HCEC 1CT (cell line): Measurements from ENCODE around the gene SOCS2.

Source experiments
- DNase-seq: peaks from one replicate; pipeline ENCODE4 v3.0.0-alpha.2; 2017

The SOCS2 gene

DNA sequence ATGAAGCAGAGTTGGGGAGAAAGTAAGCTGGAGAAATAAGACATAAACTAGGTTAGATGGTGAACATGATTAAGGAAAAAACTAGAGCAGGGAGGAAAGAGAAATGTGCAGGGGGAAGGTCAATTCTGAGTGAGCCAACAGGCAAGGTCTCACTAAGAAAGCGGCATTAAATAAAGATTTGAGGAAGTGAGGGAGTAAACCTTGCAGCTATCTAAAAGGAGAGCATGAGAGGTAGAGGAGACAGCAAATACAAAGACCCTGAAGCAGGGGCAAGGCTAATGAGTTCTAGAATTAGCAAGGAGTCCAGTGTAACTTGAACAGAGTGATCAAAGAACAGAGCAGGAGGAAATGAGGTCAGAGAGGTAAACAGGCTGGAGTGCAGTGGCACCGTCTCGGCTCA is 4.4 kb upstream of the SOCS2 start:
- DNase-seq = no peak

DNA sequence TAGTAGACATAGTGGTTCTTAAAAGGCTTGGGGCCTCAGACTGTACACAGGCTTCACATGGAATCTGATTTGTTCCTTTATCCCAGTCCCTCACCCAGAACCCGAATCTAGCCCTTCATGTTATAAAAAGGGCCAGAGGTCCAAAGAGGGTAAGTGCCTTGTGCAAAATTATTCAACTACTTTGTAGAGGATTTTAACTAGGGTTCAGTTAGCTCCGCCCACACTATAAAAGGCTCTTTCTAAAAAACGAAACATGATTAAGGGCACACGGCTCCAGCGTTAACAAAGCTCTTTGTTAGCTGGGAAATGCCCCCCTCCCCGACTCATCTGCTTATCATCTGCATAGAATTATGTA is 3.2 kb upstream of the SOCS2 start:
- no peak for DNase-seq

DNA sequence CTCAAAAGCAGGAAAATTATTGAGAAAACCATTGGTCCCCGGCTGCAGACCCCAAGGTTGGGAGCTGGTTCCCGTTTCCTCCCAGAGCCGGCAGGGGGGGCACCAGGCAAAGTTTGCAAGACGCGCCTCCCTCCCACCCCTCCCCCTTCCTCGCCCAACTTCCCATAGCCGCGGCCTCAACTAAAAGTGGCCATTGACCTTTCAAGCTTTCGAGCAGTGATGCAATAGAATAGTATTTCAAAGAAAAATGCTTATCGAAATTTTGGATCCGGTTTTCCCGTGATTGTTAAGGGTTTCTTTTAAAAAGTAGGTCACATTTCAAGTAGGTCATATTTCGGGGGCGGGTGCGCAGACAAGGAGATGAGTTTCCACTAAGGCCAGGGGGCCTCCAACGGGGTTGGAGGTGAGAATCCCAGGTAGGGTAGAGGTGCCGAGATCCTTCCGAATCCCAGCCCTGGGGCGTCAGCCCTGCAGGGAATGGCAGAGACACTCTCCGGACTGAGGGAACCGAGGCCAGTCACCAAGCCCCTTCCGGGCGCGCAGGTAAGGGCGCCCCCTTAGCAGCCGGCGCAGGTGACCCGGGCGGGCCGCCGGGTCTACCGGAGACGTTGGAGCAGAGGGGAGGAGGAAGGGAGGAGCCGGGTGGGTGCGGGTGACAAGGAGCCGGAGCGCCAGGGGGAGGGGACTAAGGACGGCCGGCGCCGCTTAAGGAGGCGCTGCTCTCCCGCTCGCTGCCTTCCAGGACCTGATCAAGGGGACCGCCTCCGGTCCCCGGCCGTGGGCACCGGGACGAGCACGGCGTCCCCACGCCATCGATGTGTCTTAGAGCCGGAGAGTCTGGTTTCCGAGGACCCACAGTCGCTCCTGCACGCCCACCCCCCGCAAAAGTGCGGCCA is 2.6 kb upstream of the SOCS2 start:
- peak; percentile 84 for DNase-seq

DNA sequence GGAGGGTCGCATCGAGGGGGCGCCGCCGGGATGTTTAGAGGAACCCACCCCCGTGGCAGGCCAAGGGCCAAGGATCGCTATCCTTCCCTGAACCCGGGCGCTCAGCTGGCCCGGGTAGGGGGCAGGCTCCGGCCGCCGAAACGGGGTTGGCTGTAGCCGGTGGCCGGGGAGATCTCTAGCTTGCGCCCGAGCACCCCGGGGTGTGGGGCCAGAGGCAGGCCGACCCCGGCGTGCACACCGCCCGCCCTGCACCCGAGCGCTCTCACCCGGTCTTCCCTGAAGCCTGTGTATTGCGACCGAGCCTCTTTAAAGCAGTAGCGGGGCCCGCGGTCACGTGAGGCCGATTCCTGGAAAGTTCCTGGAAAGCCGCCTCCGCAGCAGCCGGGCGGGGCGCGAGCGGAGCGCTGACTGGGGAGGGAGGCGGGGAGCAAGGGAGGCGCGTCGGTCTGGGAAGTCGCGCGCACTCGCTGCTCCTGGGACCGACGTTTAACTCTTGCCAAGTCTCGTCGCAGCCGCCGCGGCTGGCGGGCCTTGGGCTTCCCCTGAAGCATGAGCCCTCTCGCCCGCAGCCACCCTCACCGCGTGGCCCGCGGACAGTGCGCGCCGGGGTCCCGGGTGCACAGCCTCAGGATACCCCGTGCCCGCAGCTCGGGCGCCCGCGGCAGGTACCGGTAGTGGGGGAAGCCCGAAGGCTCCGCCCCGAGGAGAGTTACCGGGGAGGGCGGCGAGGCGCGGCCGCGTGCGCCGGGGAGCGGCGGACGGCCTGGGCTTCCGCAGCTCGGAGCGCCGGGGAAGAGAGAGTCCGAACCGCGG is 1.7 kb upstream of the SOCS2 start:
- DNase-seq = peak; percentile 96

DNA sequence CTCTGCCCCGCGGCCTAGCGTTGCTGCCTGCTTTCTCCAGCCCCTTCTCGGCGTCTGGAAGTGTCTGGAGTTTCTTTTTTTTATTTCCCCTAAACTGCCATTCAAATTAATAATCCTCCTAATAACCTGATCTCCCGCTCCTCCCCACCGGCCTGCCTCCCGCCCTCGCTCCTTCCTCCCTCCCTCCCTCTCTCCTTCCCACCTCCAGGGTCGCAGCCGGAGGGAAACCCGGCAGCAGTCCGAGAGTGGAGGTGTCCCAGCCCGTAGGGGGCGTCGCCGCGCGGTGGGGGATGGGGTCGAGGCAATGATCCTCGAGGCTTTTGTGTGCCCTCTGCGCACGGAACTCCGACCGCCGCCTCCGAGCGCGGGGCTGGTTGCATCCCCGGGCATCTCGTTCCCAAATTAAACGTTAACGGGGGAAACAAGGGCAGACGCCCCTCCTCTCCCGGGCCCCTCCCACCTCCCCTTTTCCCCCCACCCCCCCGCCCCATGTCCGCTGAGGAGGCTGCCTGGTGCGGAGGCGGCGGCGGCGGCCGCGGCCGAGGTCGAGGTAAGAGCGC is 1.0 kb upstream of the SOCS2 start:
- peak; percentile 55 for DNase-seq

DNA sequence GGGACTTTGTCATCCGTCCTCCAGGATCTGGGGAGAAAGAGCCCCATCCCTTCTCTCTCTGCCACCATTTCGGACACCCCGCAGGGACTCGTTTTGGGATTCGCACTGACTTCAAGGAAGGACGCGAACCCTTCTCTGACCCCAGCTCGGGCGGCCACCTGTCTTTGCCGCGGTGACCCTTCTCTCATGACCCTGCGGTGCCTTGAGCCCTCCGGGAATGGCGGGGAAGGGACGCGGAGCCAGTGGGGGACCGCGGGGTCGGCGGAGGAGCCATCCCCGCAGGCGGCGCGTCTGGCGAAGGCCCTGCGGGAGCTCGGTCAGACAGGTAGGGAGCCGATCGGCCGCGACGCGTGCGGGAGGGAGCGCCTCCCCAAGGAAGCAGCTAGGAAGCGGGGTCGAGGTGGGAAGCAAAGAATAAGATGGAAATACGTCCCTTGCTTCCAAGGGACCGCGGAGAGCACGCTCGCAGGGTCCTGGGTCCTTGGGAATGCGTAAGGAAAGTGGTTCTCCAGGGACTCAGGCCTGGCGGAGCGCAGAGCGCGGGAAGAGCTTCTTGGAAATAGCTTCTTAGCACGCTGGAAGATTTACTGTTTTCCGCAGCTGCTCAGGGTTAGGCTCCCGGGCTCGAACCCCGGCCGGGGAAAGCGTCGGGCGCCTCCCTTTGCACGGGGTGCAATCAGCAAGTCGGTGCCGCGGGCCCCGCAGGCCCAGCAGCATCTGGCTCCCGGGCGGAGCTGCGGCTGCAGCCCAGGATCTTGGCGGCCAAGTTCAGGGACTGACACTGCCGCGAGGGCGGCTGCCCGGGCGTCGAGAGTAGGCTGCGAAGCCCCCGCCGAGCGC is 457 bp downstream of the SOCS2 start:
- peak; percentile 59 for DNase-seq

DNA sequence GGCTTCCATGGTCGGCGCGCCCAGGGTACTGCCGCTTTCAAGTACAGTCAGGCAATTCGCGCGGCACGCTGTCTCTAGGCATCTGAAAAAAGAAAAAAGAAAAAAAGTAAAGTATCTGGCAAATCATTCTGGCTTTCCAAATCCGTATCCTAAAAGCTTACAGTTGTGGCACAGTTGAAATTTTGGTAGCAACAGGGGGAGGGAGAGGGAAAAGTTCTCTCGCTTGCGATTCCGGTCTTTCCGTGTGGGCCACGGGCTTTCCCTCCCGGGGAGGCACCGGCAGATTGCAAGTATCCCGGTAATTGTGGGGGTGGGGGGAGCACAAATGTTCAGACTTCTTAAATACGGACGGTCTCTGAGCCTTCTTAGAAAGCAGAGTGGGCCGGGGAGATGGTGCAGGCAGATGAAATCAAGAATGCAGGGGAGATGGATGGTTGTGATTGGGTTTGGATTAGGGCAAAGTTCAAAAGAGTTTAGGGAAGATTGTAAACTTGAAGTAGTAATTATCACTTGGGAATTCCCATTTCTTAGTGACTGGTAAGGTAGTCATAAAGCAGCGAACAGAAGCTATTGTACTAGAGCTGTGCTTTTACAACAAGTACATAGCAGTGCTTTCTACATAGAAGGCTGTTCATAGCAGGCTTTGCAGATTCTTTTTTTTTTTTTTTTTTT is 1.2 kb downstream of the SOCS2 start:
- peak; percentile 56 for DNase-seq

DNA sequence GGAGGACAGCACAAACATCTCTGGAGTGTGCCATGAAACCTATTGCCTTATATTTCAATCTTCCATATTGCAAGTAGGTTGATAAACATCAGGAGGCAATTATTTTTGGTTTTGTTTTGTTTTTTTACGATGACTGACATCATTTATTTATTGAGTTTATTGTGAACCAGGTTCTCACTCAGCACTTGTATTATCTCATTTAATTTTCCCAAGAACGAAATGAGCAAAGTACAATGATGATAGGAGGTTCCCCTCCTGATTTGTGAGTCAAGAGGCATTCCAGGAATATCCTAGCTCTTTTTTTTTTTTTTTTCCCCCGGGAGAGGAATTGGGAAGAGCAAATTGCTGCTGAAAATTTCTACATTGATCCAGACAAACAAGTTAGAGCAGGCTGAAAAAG is 4.7 kb downstream of the SOCS2 start:
- no peak for DNase-seq

DNA sequence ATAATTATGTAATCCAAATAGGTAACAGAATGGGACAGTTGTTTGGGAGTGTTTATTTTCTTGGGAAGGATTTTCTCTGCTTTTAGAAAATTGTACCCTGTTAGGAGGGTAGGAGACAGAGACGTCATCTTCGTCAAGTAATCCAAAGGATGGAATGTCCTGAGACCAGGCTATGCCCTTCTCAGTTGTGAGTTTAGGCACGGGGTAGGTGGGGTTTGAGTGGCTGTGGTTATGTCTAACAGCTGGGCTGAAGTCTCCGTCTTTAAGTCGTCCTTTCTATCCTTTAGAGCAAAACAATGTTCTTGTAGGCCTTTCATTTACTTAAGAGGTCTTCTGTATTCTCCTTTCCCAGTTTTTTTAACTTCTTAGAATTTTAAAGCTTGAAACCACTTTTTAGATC is 5.7 kb downstream of the SOCS2 start:
- no peak for DNase-seq

DNA sequence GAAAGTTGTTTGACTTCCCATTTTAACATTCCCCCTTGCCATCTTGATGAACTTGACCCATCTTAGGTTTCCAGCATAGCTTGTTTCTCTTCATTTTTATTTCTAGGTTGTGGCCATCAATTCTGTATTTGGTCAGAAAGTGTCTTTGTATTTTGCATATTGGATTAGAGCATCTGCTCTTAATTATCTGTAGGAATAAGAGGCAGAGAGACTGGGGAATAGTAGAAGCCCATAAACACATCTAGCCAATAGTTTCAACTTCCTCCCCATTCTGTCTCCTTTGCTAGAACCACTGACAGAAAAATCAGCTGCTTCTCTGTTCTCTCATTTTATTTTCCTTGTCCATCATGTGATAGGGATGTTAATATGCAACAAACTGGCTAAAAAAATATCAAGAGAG is 8.2 kb downstream of the SOCS2 start:
- DNase-seq = no peak

DNA sequence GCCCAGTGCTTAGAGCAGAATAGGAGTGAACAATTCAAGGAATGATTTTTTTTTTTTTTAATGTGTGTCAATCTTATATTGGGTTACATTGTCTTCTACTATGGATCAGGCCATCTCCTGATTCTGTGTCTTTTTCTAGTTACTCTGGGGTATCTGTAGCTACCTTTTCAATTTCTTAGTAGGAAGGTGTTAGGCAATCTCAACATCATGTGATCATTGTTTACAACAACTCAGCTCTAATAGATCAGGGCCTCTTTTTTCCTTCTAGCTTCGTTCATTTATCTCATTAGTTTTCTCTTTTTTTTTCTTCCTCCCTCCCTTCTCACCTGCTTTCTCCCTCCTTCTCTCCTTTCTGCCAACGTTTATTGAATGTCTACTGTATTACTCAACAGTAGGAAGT is 8.9 kb downstream of the SOCS2 start:
- no peak for DNase-seq

DNA sequence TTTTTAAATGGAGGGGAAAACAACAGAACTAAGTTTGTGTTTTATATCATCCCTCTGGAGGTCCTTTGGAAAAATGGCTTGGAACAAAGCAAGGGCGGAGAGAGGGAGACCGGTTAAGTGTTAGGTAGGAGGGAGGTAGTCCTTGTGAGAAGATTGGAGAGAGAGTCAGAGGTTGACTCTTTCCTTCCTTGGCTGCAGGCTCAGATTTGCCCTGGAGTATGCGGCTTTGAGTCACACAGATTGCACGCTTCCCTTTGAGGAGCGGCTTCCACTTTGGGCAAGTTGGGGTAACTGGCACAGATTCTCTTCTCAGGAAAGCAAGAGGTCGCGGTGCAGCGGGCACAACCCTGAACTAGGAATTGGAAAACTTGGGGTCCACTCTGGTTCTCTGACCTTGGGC is 9.9 kb downstream of the SOCS2 start:
- no peak for DNase-seq

DNA sequence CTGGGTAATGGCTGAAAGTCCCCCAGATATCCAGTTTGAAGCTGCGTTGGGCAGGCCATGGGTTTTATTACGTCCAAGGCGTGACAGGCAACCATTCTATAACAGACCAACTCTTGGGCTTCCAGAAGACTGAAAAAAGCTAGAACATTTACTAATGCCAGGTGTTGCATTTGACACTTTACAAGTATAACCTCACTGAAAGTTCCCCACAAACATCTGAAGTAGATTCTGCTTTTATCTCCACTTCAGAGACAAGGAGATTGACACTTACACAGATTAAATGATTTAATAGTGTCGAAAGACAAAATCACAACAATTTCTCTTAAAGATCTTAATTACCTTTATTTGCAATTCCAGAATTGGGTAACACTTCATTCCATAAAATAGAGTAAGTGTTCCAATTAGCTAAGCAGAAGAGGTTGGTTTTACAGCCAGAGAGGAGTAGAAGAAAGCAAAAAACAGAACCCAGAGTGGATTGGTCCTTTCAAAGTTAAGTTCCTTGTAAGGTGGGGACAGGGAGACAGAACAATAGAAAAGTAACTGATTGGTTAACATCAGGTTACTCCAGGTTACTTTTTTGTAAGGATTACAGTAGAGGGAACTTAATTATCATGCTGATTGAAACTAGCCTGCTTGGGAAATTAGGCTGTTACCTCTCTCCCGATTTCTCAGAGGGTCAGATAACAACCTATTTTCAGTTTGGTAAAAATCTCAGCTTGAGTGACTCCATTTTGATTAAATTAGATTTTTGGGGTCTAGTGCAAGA is 11.3 kb downstream of the SOCS2 start:
- DNase-seq = no peak

DNA sequence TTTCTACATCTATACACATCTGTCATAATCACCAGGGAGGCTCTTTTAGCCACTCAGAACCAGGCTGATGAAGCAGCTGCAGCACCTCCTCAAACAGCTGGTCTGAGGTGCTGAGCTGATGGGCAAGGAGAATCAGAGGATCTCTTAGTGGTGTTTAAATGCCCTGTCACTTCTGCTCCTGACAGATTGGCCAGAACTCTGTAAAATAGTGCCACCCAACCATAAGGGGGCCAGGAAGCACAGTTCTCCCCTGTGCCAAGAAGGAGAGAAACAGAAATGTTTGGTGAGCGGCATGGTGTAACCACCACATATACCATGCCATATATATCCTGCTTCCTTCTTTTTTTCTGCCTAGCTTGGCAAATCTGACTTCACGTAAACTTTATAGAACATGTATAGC is 12.8 kb downstream of the SOCS2 start:
- DNase-seq = no peak

DNA sequence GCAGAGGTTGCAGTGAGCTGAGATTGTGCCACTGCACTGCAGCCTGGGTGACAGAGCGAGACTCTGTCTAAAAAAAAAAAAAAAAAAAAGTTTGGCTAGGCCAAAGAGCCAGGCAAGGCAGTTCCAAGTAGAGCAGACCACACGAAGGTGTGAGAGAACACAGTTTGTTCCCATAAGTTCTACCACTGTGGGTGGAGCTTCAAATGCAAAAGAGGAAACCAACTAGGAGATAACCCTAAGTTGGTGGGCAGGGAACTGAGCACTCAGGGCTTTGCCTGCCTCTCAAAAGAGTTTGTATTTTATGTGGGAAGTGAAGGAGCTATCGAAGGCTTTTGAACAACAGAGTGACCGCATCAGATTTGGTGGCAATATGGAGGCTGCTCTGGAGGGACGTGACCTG is 15.1 kb downstream of the SOCS2 start:
- no peak for DNase-seq

DNA sequence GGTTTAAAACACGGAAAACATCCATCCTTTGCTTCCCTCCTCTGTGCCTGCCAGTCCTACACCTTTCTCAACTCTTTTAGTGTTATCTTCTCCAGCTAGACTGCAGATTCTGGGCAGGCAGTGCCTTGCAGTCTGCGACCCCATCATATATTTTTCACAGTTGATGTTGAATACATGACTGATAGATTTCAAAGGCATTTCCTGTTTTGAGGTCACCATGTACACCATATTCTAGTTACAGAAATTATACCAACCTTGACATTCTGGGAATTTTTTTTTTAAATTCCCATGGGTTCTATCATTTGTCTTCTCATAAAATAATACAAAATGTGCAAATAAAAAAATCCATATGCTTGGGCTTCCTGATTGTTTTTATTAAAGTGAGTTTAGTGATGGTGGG is 16.6 kb downstream of the SOCS2 start:
- DNase-seq = no peak

DNA sequence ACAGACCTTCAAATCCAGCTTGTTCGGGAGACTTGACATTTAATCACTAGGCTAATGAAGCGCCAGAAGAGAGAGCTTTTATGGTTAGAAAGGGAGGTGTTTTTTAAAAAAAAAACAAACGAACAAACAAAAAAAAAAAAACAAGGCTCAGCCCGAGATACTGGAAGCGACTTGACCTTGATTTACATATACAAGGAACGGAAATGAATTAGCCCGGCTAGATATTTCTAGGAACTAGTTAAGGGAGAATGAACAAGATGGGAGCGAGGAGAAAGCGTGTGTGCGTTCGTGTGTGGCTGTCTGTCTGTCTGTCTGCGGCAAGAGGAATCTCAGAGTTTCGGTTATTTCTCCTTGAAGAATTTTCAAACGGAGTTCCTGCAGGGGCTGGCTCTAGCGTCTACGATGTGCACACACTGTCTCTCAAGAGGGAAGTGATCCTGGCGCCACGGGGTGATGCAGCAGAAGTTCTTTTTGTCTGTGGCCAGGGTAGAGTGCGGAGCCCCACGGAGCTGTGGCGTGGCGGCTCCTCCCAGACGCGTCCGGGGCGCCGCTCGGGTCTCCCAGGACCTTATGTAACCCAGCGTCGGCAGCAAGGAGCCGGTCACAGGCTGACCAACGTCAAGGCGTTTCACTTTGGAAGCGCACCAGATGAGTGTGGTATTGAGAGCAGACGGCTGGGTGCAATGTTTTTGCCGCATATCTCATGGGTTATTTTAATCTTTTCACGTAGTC is 18.8 kb downstream of the SOCS2 start:
- DNase-seq = peak; percentile 75

DNA sequence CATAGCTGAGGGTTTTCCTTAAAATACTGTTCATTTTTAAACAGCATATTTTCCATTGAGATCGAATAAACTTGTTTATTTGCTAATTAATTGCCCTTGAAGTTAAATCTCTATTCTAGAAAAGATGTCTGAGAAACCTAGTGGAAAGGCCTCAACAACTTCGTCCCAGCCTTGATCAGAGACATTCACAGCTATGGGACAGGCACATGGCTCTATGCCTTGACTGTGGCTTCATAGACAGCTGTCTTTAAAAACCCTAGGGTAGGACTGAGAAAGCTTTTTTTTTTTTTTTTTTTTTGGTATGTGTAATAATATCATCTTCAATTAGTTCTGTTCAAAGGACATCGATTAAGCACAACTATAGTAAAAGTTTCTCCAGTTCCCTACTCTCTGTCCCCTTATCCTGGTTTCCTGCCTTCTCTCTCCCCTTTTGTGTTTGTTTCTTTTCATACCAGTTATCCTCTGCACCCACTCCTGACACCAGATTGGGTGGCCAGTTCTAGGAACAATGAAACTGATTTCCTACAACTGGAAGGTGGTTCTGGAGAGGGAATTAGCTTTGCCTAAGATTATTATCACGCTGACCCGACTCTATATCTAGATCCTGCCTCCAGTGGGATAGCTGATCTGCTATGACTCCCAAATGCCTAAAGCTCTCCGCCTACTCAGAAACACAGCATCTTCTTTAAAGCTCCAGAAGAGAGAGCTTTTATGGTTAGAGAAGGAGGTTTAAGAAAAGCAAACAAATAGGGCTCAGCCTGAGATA is 20.3 kb downstream of the SOCS2 start:
- DNase-seq = no peak

DNA sequence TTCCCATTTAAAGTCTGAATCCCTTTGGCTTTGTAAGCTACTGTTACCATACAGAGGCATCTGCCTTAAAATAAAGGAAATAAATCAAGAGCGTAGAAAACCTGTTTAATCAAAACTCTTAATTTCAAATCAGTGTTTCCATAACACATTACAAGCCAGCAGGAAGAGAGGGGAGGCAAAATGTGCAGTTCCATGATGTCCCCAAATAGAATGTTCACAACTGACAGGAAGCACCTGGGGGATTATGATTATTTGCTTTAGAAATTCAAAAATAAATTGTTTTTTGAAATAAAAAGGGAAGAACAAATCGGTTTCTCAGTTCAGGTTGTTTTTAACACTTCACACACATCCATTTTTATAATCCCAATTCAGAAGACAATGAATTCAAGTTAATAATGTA is 21.4 kb downstream of the SOCS2 start:
- DNase-seq = no peak

DNA sequence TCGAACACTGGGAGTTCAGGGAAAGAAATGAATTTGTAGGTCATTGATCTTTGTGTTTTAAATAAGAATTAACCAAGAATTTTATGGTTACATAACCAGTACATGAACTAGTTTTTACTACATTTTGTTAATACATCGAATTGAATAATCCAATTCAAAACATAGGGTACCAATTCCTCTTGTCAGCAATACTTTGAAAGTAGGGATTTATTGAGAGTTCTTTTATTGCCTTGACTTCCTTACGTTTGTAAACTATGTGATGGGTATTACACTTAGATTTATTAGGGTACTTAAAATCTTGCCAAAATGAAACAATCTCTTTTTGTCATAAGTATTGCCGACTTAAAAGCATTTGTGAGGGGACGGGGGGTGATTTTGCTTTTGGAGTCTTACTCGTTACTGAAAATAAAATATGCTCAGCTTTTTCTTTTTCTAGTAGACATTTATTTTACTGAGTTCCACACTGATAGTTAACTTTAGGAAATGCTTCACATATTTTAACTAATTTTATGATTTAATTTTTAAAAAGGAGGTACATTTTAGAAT is 22.4 kb downstream of the SOCS2 start:
- DNase-seq = no peak
